ENCODE data around the gene SLF2. TPM values are rescaled to one million over a fixed set of nuclear protein-coding genes. Genes with fewer than 3 reads are reported as not detected.

Gene SLF2
- total and polyA plus RNA-seq, 2 of the 13 experiments (the other 11 are each of a cell fraction or from before 2014, with no cell fraction given) = 12.2 to 48.1 TPM

GRCh38 chr10:100875484-100876166 lies 37.1 kb upstream of the SLF2 start (continued):
- TF ChIP-seq ZNF354B (CRISPR knock-in tag; IDR thresholded peaks at IDR 0.05) = no peak
- TF ChIP-seq RXRA (CRISPR knock-in tag; IDR thresholded peaks at IDR 0.05) = peak; percentile 32; the same call in 1 of the 2 replicates
- 0 out of 2 replicates have a peak, but pooled peaks have one; percentile 35 for TF ChIP-seq TCF7L2 (IDR thresholded peaks at IDR 0.05; ENCODE audit: low read depth, low read length)
- TF ChIP-seq GATAD2A (CRISPR knock-in tag; IDR thresholded peaks at IDR 0.05) = peak; percentile 91
- no peak for TF ChIP-seq ZNF616 (CRISPR knock-in tag; IDR thresholded peaks at IDR 0.05; ENCODE audit: low read depth)
- TF ChIP-seq HNF1A (IDR thresholded peaks at IDR 0.05; ENCODE audit: low read depth) = peak; percentile 80
- peak; percentile 94 for TF ChIP-seq HNF1A (CRISPR knock-in tag; IDR thresholded peaks at IDR 0.05; ENCODE audit: borderline replicate concordance)
- peak; percentile 52 for TF ChIP-seq MAX (IDR thresholded peaks at IDR 0.05)
- TF ChIP-seq ZNF687 (CRISPR knock-in tag; IDR thresholded peaks at IDR 0.05) = no peak
- TF ChIP-seq MZF1 (CRISPR knock-in tag; IDR thresholded peaks at IDR 0.05; ENCODE audit: borderline replicate concordance) = no peak
- TF ChIP-seq ZNF124 (CRISPR knock-in tag; IDR thresholded peaks at IDR 0.05) = no peak
- no peak for TF ChIP-seq BHLHE40 (IDR thresholded peaks at IDR 0.05; ENCODE audit: low read length)
- TF ChIP-seq ZNF672 (CRISPR knock-in tag; IDR thresholded peaks at IDR 0.05) = no peak
- TF ChIP-seq HIC2 (CRISPR knock-in tag; IDR thresholded peaks at IDR 0.05; ENCODE audit: low read depth) = no peak
- TF ChIP-seq PAXIP1 (CRISPR knock-in tag; conservative IDR thresholded peaks at IDR 0.05) = peak; percentile 95

All from HepG2 (cell line).